K562 (cell line): ENCODE results near the gene TXK. TPM values are rescaled to one million over a fixed set of nuclear protein-coding genes. Genes with fewer than 3 reads are reported as not detected.

Experiments used
- ARID3A ChIP-seq: IDR thresholded peaks from 2 replicates; pipeline ENCODE4 v1.6.1; 2012; ENCODE audit warnings: low read depth, low read length, improper control_type of control experiment, borderline replicate concordance
- BDP1 ChIP-seq: IDR thresholded peaks from 3 replicates; pipeline ENCODE4 v1.6.1; 2011; ENCODE audit not compliant: insufficient read length, insufficient read depth
- BHLHE40 ChIP-seq: IDR thresholded peaks from 2 replicates; pipeline ENCODE4 v1.6.1; 2011; ENCODE audit warnings: low read length, improper control_type of control experiment
- CHD7 ChIP-seq: fragments of 200-600 bp; sonication (generic); IDR thresholded peaks from one replicate; pipeline ENCODE4 v1.6.1; 2012; ENCODE audit warnings: mild to moderate bottlenecking, low read depth, low read length, inconsistent platforms
- STAT5A ChIP-seq: IDR thresholded peaks from 2 replicates; pipeline ENCODE4 v1.6.1; 2012; ENCODE audit warnings: low read length, inconsistent platforms, borderline replicate concordance
- ZNF12 ChIP-seq: sonication (generic); formaldehyde crosslinking; IDR thresholded peaks from 2 replicates; pipeline ENCODE4 v1.4.0; 2020; ENCODE audit warnings: mild to moderate bottlenecking, missing genetic modification reagents
- ZNF212 ChIP-seq: fragments of 450-650 bp; formaldehyde crosslinking; IDR thresholded peaks from 2 replicates; pipeline ENCODE4 v1.4.0; 2020; ENCODE audit warnings: mild to moderate bottlenecking
- ZNF23 ChIP-seq: fragments of 250-450 bp; sonication (Bioruptor Pico); IDR thresholded peaks from 2 replicates; pipeline ENCODE4 v1.4.0; 2020; ENCODE audit warnings: mild to moderate bottlenecking
- ZNF449 ChIP-seq: fragments of 250-450 bp; sonication (Bioruptor Pico); IDR thresholded peaks from 2 replicates; pipeline ENCODE4 v1.8.0; 2022; ENCODE audit warnings: moderate library complexity, mild to moderate bottlenecking, inconsistent platforms
- polyA plus RNA-seq, 8 experiments: library from polyadenylated mRNA; depleted of rRNA in 4 of 8; stranded (reverse) in 5 of 8; unstranded in 3 of 8; fragments of >200 nt; fragmentation: Nextera tagmentation in 2 of 8; fragmentation: Illumina TruSeq in 1 of 8; extraction: Ambion mirVana in 2 of 8; extraction: Trizol in 1 of 8; gene quantifications; 2 replicates each; pipeline versions ENCODE4 v1.2.1 to v1.2.3, GENCODE V29; 2011 to 2014; ENCODE audit warnings: inconsistent platforms in 1 of 8, missing spikeins in 1 of 8
- total RNA-seq, 7 experiments: library from RNA; depleted of rRNA in 6 of 7; stranded (reverse); fragments of >200 nt in 6 of 7; fragmentation: Illumina TruSeq in 2 of 7; extraction: Trizol in 2 of 7; gene quantifications; 2 replicates each; pipeline versions ENCODE4 v1.2.1 to v1.2.3, GENCODE V29; 2011 to 2021; ENCODE audit warnings: low replicate concordance in 1 of 7

Gene TXK
- total and polyA plus RNA-seq, 9 of the 15 experiments (the other 6 are each of a cell fraction or from before 2014, with no cell fraction given) = 0.24 to 1.1 (median 0.45) TPM; not detected in 1

DNA sequence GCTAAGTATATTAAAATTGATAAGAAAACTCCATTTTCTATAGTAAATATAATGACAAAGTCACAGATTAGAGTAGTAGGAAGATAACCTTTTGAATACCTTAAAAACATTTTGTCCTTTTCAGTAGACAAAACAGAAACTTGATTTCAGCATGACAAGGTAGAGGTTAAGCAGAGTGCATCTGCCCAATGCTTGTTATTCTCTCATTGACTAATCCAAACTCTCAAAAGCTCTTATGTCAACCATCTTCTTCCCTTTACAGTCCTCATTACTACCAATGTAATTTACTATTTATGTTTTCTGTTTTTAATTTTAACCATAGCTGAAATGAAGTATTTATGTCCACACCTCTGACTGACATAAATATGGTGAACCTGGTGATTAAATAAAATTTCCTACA is 106.4 kb downstream of the TXK start (continued):
- no peak for TF ChIP-seq CHD7
- no peak for TF ChIP-seq STAT5A
- no peak for TF ChIP-seq BDP1
- no peak for TF ChIP-seq ZNF12
- TF ChIP-seq ZNF23 (CRISPR knock-in tag) = no peak
- TF ChIP-seq BHLHE40 = no peak
- no peak for TF ChIP-seq ZNF212
- TF ChIP-seq ZNF449 (CRISPR knock-in tag) = no peak
- TF ChIP-seq ARID3A = no peak
